ENCODE data around the gene FGF14.

GRCh38 chr13:102225892-102226291 is 176.0 kb downstream of the FGF14 start:
- TF ChIP-seq CTCF (IDR thresholded peaks at IDR 0.05; ENCODE audit: poor library complexity) (no peak), EZH2phosphoT487 (IDR thresholded peaks at IDR 0.05; ENCODE audit: low read depth, severe bottlenecking, unreplicated experiment) (no peak)
